Aortic smooth muscle cell (primary cell): ENCODE results near the gene FBXL7. TPM values are rescaled to one million over a fixed set of nuclear protein-coding genes. Genes with fewer than 3 reads are reported as not detected.

Experiments used
- total RNA-seq: library from RNA; depleted of rRNA; stranded (reverse); fragments of >200 nt; gene quantifications from 2 replicates; pipeline ENCODE4 v1.2.3, GENCODE V29; 2014

Gene FBXL7
- 2.2 and 4.3 TPM in 2 replicates for total RNA-seq

DNA sequence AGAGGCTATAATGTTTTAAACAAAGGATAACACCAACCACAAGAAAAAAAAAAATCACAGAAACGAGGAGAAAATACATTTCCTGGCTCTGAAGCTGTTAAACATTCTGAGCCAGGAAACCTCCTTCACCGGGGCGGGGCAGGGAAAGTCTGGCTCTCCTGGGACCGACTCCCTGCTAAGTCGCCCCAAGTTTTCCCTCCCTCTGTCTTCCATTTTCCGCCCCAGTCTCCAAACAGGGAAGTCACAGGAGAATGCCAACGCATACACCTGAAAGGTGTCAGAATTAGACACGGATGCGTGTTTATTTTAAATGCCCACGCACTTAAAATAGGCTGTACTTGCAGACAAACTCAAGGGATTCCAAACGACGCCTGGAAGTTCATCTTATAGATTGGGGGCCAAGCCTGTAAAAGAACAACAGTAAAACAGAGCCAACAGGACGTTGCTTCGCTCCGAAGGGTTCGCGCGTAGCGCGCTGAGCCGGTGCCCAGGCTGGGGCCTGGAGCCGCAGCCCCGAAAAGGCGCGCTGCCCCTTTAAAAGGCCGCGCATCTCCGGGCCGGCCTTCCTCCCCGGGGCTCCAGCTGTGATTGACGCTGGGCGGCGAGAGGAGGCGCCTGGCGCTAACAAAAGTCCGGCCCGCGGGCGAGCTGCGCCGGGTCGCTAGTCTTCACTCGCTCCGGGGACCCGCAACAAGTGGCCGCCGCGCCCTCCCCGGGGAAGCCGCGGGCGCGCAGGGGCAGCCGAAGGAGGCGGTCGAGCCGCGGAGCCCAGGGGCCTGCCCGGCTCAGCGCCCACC lies at the start of gene FBXL7:
TSS of gene FBXL7 (plus strand) at position 653 of the 797 bp plus-strand sequence.

